SK-MEL-5 (cell line): ENCODE results near the gene TSPYL1. TPM values are rescaled to one million over a fixed set of nuclear protein-coding genes. Genes with fewer than 3 reads are reported as not detected.
"Not testable (repeated sequence)": the region's sequence is repeated elsewhere in the genome, so short reads cannot be mapped to it uniquely, and the experiment has no call there.

ENCODE experiments used
- DNase-seq: peaks from one replicate; pipeline ENCODE4 v3.0.0-alpha.2; 2016; ENCODE audit warnings: low read depth, low spot score
- in situ Hi-C: cut with HindIII; loops from 2 replicates; pipeline ENCODE4 v1.10.0; 2016; ENCODE audit warnings: low sequenced_read_pairs, high pct_unique_total_duplicates, low pct_unique_long_range_greater_than_20kb
- polyA plus RNA-seq, 2 experiments: library from polyadenylated mRNA; depleted of rRNA; stranded (reverse); fragments of >200 nt; gene quantifications; 2 replicates each; pipeline ENCODE4 v1.2.3, GENCODE V29; 2015
- total RNA-seq: library from RNA; depleted of rRNA; stranded (reverse); fragments of >200 nt; shearing (Covaris generic); gene quantifications from 2 replicates; pipeline ENCODE4 v1.2.3, GENCODE V29; 2014; rRNA removed

Gene TSPYL1
- total RNA-seq, result 37.4 and 40.2 TPM in 2 replicates
- 34.3 and 35.7 TPM in 2 replicates for polyA plus RNA-seq (2015; cell fraction: cytosol; rRNA removed)
- 15.6 and 20.6 TPM in 2 replicates for polyA plus RNA-seq (2015; cell fraction: nucleus; rRNA removed)

DNA sequence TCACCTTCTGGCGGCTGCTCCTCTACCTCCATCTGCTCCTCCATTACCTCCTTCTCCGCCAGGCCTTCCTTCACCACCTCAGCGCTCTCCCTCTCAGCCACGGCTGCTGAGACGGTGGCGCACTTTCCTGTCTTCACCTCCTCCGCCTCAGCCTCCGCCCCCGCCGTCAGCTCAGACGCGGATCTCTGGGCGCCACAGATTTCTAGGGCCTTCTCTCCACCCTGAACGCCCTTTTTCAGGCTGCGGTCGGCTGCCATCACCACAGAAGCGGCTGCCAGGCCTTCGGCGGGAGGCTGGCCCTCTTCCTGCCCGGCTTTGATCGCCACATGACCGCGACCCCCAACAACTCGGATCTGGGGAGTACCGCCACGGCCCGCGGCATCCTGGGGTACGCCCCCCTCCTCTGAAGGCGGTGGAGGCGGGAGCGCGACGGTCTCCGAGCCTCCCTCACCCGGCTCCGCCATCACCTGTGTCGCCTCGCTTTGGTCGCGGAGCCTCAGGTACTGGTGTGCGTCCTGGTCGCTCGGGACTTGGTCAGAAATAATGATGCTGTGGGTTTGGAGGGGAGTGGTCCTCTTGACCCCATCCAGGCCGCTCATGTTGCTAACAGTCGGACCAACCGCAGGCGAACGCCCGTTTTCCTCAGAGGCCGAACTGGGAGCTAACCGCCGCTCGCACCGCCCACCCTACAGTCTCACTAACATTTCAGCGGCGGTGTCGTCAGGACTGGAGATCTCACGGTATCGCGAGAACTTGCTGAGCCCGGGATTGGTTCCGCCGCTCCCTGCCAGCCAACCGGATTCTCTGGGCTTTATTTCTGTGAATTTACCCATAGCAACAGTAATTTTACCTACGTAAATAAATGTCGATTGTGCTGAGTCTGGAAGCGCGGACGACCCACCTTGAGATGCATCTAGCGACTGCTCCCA lies at the start of gene TSPYL1:
Gene TSPYL1, minus strand, starts transcription at position 699 of the 929 bp plus-strand sequence. Its CDS starts 100 bp downstream, at position 599.
- in situ Hi-C loops, result no loop called here
- DNase-seq, result peak; percentile 96

DNA sequence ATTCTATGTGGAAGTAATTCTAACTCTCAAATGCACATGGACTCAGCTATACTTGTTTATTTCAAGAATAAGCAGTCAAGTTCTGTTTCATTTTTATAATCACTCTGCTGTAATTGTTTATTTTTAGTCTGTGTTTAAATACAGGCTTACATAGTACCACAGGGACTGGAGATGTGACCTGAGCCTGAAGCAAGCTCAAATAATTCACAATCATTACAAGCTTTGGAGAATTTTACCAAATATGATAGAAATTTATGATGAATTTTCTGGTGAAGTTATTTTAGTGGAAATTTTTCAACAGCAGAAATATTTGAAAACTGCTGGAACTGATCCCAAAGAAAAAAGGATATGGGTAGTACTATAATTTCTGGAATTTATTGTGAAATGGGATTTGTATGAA lies 49.4 kb upstream of the TSPYL1 start:
- in situ Hi-C loops, result no loop called here
- DNase-seq, result no peak

DNA sequence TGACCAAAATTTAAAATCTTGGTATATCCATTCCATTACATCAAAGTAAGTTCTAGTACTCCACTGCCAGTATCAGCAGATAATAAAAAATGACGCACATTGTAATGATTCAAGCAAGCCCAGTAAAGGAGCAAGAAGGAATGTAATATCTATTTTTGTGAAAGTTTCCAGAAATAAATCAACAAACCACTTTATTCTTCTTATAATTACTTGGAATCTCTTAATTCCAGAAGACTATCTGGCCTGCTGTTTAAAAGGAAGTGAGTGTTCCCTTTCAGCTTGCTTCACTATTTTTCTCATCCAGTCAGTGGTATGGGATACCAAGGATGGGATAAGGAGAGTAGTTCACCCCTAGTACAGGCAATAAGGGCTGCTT lies 48.8 kb upstream of the TSPYL1 start:
- in situ Hi-C loops, result no loop called here
- DNase-seq, result no peak

DNA sequence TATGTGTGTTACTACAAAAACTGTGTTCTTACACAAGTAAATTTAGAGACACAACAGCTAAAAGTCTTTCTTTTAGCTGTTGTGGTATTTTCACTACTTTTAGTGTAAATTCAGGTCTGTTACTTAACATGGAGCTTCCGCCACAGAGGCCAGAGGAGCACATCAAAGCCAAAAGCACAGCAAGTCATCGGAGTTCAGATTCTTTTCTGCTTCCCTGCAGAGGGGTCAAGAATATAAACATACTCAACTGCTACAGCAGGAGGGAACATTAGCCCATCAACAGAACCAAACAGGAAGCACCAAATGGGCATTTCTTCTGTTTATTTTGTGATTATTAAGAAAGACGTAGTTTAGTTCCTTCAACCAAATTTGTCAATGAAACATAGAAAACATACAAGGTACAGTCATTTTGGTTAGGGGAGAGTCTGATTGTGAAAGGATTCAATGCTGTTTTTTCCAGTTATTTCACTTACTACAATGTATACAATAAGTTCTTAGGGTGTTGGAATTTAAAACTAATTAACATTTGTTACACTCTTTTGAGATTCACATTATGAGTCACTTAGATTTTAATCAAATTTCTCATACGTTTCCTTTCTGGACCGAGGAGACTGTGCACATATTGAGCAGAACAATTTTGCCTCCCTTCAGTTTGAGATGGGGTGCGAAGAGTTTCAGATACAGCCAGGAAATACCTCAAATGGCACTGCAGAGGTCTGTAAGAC lies 48.2 kb upstream of the TSPYL1 start:
- DNase-seq, result no peak

DNA sequence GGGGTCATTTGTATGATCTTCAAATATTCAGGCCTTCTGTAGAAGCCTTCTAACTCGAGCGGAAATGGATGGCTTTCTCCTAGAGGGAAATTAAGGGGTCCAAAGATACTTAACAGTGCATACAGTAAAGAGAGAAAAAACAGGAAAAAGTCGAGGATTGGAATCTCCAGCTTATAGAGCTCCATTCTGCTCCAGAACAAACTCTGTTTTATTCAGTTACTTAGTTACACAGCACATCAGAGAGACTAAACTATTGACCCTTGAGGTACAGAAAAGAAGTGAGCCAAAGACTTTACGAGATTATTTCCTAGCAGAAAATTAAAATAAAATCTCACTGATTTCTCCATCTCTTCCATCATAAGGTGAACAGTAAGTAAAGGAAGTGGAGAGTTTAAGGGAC lies 47.3 kb upstream of the TSPYL1 start:
- DNase-seq, result no peak
- in situ Hi-C loops, result no loop called here

More for the DNA sequence above, 48.2 kb upstream of the TSPYL1 start:
- in situ Hi-C loops, result no loop called here

DNA sequence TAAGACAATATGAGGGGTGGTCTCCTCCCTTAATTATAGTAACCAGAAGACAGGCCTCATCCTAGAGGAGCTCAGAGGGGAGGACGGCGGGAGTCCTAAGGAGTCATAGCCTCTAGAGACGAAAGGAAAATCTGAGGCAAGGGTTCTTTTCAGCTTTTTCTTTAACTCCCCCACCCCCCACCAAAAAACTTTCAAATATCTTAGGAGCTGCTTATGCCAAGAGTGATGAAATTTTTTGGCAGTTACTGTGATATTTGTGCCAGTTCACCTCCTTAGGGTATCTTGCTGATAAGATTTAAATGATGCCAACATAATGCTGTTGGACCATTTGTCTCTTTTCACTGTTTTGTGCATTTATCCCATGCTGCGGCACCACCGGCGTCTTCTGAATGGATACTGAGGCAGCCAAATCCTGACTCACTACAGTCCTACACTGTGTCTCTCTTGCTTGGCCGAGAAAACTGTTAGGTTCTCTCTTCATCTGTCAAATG lies 46.5 kb upstream of the TSPYL1 start:
- in situ Hi-C loops, result no loop called here

DNA sequence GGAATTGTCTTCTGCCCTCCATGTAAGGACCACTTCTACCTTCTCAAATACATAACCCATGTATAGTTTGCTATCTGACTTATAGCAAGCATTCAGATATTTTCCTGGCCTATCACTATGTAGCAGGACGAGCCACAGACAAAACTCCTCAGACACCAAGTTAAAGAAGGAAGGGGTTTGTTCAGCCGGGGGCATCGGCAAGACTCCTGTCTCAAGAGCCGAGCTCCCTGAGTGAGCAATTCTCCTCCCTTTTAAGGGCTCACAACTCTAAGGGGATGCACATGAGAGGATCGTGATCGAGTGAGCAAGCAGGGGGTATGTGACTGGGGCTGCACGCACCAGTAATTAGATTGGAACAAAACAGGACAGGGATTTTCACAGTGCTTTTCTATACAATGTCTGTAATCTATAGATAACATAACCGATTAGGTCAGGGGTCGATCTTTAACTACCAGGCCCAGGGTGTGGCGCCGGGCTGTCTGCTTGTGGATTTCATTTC lies 46.0 kb upstream of the TSPYL1 start:
- DNase-seq, in situ Hi-C loops: not testable (repeated sequence)

More for the DNA sequence above, 46.5 kb upstream of the TSPYL1 start:
- no peak for DNase-seq

DNA sequence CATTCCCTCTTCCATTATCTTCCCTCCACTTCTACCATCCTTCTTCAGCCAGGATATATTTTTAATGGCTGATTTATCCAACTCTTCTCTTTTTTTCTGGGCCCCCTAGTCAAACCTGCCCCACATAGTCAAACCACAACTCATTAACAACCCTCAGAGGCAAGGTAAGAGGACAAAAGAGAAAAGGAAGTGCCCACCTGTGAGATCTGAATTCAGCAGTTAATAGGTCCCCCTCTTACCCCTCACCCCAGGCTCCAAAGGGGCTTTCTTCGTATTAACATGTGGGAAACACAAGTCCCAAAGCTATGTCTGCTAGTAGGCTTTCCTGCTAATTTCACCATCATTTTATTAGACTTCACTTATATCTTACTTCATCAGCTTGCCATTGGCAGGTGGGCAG lies 44.1 kb upstream of the TSPYL1 start:
- in situ Hi-C loops, result no loop called here
- no peak for DNase-seq

DNA sequence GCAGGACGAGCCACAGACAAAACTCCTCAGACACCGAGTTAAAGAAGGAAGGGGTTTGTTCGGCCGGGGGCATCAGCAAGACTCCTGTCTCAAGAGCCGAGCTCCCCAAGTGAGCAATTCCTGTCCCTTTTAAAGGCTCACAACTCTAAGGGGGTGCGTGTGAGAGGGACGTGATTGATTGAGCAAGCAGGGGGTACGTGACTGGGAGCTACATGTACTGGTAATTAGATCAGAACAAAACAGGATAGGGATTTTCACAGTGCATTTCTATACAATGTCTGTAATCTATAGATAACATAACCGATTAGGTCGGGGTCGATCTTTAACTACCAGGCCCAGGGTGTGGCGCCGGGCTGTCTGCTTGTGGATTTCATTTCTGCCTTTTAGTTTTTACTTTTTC lies 42.2 kb upstream of the TSPYL1 start:
- DNase-seq, in situ Hi-C loops: not testable (repeated sequence)

DNA sequence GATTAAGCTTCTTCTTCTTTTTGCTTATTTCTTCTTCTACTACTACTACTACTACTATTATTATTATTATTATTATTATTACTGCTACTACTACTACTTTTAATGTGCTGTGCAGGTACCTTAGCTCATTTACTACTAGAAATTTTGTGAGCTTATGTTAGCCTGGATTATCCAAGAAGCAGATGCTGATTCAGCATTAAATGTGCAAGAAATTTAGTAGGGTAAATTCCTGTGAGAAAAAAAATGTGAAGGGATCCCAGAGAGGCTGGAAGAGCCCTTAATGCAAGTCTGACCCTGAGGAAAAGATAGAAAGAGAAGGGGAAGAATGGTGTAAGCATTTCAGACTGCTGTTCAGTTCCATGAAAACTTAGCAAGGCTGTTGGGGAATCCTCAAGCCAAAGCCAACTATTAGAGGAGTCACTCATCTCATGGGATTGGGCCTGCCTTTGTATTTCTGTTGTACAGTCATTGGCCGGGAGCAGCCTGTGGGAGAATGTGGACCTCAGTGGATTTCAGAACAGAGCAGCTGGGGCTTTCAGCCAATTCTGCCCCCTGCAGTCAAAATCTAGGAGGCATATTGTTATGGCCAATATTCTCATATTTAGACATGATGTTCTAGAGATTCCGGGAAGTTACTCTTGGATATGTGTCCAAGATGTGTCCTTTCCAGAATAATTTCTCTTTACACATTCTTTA lies 37.2 kb upstream of the TSPYL1 start:
- peak; percentile 52 for DNase-seq
- in situ Hi-C loops, result no loop called here

DNA sequence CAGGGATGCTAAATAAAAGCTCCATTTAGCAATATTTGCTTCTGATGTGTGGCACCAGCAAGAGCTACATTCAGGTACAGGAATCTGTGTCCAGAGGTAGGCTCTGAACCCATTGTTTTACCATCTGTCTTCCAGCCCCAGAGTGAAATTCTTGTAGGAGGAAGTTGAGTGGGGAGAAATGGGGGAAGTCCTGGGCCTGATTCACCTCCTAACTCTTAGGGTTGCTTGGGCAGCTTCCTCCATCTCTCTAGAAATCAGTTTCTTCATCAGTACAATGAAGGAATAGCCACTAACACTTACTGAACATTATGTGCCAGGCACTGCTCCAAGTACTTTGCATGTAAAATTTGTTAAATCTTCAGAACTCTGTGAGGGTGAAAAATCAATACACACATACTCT lies 35.1 kb upstream of the TSPYL1 start:
- no peak for DNase-seq

DNA sequence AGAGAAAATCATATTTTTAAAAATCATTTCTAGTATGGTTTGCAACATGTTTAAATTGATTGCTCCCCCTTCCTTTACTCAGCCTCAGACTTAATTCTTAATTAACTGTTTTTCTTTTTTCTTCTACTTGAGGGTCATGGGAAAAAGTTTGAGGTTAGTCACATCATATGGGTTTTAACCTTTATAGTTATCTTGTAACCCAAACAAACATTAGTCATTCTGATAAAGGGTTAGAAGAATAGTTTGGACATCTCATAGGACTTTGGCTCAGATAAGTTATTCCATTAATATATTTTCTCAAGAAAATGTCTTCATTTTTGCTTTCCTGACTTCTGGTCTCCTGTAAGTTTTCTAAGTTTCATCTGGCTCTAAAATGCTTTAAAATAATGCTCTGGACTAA lies 34.5 kb upstream of the TSPYL1 start:
- no peak for DNase-seq
- in situ Hi-C loops, result no loop called here

More for the DNA sequence above, 35.1 kb upstream of the TSPYL1 start:
- in situ Hi-C loops, result no loop called here

DNA sequence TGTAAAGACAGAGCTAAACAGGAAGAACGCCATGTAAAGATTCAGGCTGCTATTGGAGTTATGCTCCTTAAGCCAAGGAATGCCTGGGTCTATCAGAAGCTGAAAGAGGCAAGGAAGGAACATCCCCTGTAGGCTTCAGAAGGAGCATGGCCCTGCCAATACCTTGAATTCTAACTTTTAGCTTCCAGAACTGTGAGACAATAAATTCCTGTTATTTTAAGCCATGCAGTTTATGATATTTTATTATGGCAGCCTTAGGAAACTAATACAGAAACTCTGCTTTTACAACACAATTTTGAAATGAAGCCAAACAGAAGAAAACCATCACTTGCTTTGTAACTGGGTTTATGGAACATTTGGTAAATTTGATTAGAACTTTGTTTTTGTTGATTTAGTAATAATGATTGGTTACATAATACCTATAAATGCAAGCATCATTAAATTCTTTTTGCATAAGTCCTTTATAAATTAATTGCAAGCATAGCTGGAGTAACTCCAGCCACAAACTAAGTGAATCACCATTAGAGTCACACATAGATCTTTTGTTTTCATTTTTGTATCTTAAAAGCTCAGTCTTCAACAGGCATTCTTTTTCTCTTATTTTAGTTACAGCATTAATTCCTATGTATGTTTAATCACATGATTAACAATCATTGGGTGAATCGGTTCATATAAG lies 33.5 kb upstream of the TSPYL1 start:
- in situ Hi-C loops, result no loop called here
- DNase-seq, result no peak

DNA sequence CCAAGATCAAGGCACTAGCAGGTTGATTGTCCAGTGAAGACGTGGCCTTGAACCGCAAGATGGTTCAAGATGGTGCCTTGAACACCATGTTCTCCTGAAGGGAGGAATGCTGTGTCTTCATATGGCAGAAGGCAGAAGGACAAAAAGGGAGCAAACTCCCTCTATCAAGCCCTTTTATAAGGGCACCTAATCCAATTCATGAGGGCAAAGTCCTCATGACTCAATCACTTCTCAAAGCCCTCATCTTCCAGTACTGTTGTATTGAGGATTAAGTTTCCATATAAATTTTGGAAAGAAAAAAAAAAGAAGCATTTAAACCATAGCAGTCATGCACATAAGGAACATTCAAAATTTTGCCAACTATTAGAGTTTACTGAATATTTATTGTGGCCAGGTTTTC lies 29.9 kb upstream of the TSPYL1 start:
- no peak for DNase-seq
- in situ Hi-C loops, result no loop called here

DNA sequence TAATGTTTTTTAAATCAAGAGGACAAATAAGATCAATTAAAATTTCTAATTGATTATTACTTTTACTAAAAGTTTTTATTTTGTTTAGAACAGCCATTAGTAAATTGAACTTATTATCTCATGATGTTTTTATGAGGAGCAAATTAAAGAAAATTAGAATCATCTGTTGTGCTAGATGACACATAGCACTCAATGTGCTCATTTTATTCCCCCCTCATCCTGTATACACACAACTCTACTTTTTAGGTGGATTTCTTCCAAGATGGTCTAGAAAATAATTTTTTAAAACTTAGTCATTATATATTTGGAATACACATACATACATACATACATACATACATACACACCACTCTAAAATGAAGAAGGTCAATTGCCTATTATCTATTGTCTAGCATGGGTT lies 29.3 kb upstream of the TSPYL1 start:
- no peak for DNase-seq
- in situ Hi-C loops, result no loop called here

DNA sequence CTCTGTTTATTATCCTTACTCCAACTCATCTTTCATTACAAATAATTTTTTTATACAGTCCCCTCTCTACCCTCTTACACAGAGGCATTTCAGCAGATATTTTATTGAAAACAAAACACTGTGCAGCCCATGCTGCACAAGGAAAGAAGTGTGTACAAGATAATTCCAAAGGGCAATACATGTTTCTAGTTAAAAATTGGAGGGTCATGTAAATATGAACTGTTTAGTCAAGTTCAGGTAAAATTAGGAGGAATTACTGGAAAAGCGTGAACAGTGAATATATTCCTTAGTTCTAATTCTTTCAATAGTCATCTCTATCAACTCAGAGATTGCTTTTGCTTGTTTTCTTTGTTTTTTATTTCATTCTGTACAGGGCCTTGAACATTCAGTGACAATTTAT lies 27.9 kb upstream of the TSPYL1 start:
- in situ Hi-C loops, result no loop called here
- no peak for DNase-seq

DNA sequence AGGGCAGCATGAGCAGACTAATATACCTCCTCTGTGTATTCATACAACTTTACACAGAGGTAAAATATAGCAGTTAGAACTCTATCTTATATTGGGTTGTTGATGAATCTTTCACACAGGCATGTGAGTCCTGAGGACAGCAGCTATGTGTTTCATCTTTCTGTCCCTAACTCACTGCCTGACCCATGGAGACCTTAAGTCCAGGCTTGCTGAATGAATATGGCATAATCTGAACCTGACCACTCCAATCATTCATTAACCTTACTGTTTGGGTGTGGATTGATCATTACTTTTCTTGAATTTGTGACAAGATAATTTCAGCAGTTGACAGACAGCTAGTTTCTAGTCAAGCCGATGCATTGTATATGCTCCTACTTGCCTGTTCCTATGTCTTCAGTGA lies 27.3 kb upstream of the TSPYL1 start:
- no peak for DNase-seq
- in situ Hi-C loops, result no loop called here
